K562 treated with DMSO at 1 percent for 4 hours (cell line): ENCODE measurements around the gene LYPLA2. TPM values are rescaled to one million over a fixed set of nuclear protein-coding genes. Genes with fewer than 3 reads are reported as not detected.

ENCODE experiments used
- total RNA-seq: library from RNA; unstranded; fragments of 300-600 nt; gene quantifications from 2 replicates; pipeline ENCODE4 v1.2.3, GENCODE V29; 2022; ENCODE audit not compliant: insufficient read depth

The LYPLA2 gene
- 74.1 and 82.3 TPM in 2 replicates for total RNA-seq

DNA sequence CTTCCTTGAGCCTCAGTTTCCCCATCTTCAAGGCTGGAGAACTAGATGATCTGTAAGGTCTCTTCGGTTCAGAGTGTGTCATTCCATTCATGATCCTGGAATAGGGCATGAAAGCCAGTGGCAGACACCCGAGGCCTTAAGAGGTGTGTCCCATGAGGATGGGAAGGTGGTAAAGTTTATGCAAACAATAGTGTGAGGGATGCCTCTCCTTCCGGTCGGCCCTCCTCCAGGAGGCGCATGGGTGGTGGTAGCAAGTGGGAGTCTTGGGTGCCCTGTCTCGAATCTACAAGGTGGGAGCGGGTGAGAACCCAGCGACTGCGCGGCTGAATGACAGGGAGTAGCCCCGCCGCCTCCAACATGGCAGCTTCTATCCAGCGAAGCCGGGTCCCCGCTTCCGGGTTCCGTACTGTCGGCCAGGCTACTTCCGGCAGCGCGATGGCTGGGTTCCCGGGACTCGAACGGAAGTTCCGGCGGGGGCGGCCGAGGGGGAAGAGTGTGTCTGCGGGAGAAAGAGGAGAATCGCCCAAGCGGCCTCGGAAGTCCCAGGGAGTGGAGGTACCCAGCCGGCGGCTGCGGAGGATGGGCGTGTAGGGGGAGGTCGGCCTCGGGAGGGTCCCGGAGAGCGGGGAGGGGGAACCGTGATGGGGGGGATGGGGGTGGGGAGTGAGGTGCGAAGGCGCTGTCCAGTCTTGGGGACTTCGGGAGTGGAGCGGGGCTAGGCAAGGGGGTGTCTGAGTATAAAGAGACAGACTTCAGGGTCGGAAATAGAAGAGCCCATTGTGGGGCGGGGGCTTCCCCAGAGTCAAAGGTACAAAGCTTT is at the start of gene LYPLA2:
TSS of gene LYPLA2 (plus strand) at position 450 of the 820 bp plus-strand sequence. CDS start 1,538 bp downstream, outside the sequence.

DNA sequence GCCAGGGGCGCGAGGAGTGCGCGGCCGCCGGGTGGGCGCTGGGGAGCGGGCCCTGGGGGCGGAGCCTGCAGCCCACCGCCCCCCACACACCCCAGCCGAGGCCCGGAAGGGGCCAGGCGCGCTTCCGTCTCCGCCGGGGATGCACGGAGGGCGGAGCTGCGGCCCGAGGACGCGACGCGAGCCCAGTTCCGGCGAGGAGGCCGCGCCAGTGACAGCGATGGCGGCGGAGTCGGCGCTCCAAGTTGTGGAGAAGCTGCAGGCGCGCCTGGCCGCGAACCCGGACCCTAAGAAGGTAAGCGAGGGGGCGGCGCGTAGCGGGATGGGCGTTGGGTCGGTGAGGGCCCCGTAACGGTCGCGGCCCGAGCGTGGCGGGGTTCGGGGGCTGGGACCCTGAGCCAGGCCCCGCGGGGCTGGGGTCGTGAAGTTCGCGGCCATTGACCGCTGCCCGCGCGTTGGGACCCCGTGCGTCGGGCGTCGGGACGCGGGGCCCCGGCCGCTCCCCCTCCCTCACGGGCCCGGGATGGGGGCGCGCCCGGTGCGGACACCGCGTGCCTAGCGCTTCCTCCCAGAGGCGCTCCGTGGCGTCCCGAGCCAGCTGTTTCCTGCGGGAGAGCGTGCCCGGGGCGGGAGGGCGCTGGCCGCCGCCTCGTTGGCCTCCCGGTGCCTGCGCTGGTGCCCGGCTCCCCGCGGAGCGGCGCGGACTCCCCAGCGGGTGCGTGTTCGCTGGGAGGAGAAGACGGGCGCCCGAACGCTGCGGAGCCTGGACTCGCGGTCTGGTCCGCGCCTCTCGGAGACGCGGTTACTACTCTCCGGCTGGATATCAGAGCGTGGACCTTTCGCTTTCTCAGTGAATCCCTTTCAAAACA is 47.4 kb upstream of the LYPLA2 start, which contains the start of gene ELOA:
TSS of gene ELOA (plus strand) at position 185 of the 866 bp plus-strand sequence. CDS start at position 218, 33 bp downstream.

DNA sequence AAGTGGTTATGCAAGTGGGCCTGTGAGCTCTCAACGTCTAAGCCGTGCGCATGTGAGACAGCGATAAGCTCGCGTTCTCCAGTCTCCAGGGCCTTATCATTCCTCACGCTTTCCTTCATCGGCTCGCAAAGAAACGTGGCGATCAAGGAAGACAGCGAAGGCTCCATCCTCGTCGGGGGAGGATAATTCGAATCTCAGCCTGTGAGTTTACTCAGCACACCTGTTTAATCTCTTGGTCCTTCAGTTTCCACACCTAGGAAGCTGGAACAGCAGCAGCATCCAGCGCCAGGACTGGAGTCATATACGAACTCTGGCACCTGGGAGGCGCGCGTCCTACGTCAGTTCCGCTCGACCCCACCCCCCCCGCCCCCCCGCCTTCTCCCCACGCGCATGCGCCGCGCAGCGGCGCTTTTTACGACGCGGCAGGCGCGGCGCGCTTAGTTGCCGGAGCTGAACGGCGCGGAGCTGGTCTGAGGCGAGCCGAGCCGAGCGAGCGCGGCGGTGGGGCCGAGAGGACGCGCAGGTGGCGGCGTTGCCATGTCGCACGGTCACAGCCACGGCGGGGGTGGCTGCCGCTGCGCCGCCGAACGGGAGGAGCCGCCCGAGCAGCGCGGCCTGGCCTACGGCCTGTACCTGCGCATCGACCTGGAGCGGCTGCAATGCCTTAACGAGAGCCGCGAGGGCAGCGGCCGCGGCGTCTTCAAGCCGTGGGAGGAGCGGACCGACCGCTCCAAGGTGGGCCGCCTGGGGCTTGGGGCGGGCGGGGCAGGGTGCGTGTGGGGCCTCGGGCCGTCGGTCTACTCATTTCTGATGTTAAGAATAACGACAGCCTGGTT is 12.7 kb upstream of the LYPLA2 start, which contains the start of gene PITHD1:
TSS of gene PITHD1 (plus strand) at position 440 of the 836 bp plus-strand sequence. CDS start at position 538, 98 bp downstream.

DNA sequence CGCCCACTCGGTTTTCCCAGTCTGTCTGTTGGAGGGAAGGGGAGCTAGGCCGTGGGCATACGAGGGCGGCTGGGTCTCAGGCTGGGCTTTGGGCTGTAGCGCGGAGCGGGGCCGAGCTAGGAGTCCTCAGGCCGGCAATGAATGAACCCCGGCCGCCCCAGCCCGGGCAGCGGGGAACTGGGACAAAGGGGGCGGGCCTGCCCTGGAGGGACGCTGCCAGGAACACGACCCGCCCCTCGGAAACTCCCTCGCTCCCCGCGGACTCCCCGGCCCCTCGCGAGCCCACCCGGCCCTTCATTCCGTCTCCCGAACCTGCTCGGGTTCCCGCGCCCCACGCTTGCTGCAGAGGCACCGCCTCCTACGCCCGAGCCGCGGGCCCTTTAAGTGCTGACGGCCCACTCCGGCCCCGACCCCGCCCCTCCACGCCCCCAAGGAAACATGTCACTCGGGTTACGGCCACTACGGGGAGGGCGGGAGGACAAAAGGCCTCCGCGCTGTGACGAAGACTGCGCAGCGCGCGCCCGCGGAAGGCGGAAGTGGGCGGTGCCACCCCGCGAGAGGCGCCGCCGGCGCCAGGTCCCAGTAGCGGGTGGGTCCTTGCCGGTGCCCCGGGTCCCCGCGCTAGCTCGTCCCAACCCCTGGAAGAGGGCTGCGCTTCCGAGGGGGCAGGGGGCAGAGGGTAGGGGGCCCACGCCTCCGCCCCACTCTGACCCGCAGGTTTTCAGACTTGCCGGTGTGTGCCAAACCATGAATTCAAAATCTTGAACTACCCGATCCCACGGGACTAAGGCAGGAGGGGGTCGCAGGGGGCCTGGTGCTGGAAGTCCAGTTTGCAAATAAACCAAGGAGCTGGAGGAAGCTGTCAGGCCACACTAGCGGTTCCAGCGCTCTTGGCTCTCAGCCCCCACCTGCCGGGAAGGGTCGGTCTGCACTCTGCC is 9.7 kb downstream of the LYPLA2 start, which contains the start of gene GALE:
TSS of gene GALE (minus strand) at position 355 of the 938 bp plus-strand sequence. CDS start 1,747 bp downstream, outside the sequence.

DNA sequence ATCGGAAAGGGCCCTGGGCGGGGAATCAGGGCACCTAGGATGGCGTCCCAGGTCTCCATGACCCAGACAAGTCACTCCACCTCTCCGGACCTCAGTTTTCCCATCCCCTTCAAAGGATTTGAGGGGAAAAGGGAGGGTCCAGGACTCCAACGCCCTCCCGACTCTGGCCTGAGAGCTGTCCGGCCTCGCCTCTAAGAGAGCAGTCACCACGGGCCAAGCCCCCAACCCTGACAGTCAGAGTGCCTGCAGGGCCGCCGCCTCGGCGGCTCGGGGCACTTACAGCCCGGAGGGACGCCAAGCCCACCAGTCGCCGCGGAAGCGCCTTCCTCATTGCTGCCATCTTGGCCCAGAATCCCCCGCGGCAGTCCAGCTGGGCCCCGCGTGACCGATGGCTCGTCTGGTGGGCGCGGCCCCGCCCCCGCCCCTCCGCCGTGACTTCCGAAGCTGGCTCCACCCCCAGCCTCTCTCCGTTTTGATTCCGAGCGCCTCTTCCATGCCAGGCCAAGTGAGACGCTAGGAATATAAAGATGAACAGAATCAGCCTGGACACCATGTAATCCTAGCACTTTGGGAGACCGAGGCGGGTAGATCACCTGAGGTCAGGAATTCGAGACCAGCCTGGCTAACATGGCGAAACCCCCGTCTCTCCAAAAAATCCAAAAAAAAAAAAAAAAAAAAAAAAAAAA is 34.3 kb downstream of the LYPLA2 start, which contains the start of gene HMGCL:
TSS of gene HMGCL (minus strand) at position 354 of the 686 bp plus-strand sequence. CDS start at position 340, 14 bp downstream.

Other genes starting within 250 kb of the LYPLA2 start
- gene ID3, start 231.6 kb upstream of the LYPLA2 start, total RNA-seq = 227 and 254 TPM in 2 replicates
- gene RPL11, start 99.3 kb upstream of the LYPLA2 start, total RNA-seq = 4,131 and 4,270 TPM in 2 replicates
- gene ELOA, start 47.7 kb upstream of the LYPLA2 start, total RNA-seq = 14.8 and 16.6 TPM in 2 replicates
- gene PITHD1, start 12.7 kb upstream of the LYPLA2 start, total RNA-seq = 140 and 154 TPM in 2 replicates
- 87.8 and 94.9 TPM in 2 replicates for gene GALE, start 9.6 kb downstream of the LYPLA2 start, total RNA-seq
- 34.6 and 40.8 TPM in 2 replicates for gene HMGCL, start 34.3 kb downstream of the LYPLA2 start, total RNA-seq
- gene FUCA1, start 77.1 kb downstream of the LYPLA2 start, total RNA-seq = 21.0 and 21.8 TPM in 2 replicates
- not detected in 2 replicates for gene CNR2, start 122.2 kb downstream of the LYPLA2 start, total RNA-seq
- 95.7 and 120 TPM in 2 replicates for gene PNRC2, start 168.7 kb downstream of the LYPLA2 start, total RNA-seq
- gene SRSF10, start 189.2 kb downstream of the LYPLA2 start, total RNA-seq = 65.2 and 91.6 TPM in 2 replicates